Stimulated activated naive CD8-positive, alpha-beta T cell treated with anti-CD3 and anti-CD28 coated beads, Interleukin-15, Interleukin-2, amounts not matched to agents 100 ng/mL and 50 ng/mL, for 24 hours (primary cell): ENCODE measurements around the gene CDH13.

Source experiments
- H3K27ac Mint-ChIP-seq: one replicate; pipeline ENCODE4 v1.8.0; 2021; ENCODE audit warnings: mild to moderate bottlenecking, mixed read lengths
- H3K27me3 Mint-ChIP-seq: one replicate; pipeline ENCODE4 v1.8.0; 2021; ENCODE audit warnings: mixed read lengths
- H3K36me3 Mint-ChIP-seq: one replicate; pipeline ENCODE4 v1.8.0; 2021; ENCODE audit warnings: low read depth, mixed read lengths
- H3K4me1 Mint-ChIP-seq: one replicate; pipeline ENCODE4 v1.8.0; 2021; ENCODE audit warnings: low read depth, mixed read lengths
- H3K4me3 Mint-ChIP-seq: one replicate; pipeline ENCODE4 v1.8.0; 2021; ENCODE audit warnings: mild to moderate bottlenecking, mixed read lengths
- H3K9me3 Mint-ChIP-seq: one replicate; pipeline ENCODE4 v1.8.0; 2021; ENCODE audit warnings: mixed read lengths

The CDH13 gene

DNA sequence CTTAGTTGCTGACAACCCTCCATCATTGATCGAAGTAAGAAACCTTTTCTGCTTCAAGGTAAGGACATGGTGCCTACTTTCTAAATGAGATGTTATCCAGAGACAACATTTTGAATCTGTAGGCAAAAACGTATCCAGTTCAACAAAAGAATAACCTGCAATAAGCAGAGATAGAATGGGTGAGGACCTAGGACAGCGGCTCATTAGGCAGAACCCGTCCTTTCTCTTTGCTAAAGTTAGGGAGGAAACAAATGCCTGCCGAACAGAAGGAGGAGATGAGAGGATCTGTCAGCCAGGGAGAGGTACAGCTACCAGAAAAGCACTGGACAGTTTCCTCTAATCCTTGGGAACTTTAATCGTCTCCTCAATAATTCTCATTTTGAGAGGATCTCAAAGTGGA lies 183.3 kb downstream of the CDH13 start:
- Mint-ChIP-seq H3K36me3 (no peaks in the 10 kb centered on the region), H3K4me3 (no peak overlapping the region), H3K27ac (no peak overlapping the region), H3K9me3 (no peaks in the 10 kb centered on the region), H3K27me3 (peaks cover 8% of the 10 kb centered on the region), H3K4me1 (no peaks in the 10 kb centered on the region)

DNA sequence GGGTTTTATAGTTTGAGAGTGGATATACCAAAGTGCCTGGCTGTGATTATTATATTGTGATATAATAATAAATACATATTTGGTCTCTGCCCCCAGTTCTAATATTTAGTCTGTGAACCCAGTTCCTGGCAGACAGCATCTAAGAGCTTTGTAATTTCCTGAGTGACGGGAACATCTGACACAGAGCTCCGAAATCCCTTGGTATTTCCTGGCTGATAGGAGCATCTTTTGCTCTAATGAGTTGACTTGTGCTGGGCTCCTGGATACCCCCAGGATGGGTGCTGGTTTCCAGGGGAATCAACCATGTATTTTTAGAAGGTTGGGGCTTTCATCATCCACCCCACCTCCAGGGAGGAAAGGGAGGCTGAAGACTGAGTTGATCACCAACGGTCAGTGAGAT lies 187.3 kb downstream of the CDH13 start:
- Mint-ChIP-seq H3K27me3 (peaks cover 5% of the 10 kb centered on the region), H3K36me3 (no peaks in the 10 kb centered on the region), H3K9me3 (no peaks in the 10 kb centered on the region), H3K4me1 (no peaks in the 10 kb centered on the region), H3K4me3 (no peak overlapping the region), H3K27ac (no peak overlapping the region)

DNA sequence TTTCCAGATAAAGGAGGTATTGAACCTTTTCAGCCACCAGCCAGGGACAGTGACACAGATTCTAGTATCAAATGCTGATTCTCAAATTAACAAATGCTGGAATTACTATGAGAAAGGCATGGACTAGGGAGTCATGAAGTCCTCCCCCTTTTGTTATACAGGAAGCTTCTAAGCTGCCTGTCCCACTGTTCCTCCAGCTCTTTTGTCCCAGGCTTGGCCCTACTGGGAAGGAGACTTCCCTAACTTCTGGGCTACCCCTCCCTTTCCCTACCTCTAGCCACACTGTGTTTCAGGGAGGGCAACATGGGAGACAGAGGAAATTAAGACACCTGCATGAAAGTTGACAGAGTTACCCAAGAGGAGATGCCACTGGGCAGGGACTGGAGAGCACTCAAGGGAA lies 192.5 kb downstream of the CDH13 start:
- Mint-ChIP-seq H3K27ac (no peak overlapping the region), H3K27me3 (peaks cover 5% of the 10 kb centered on the region), H3K4me3 (no peak overlapping the region), H3K9me3 (peaks cover 4% of the 10 kb centered on the region), H3K36me3 (no peaks in the 10 kb centered on the region), H3K4me1 (no peaks in the 10 kb centered on the region)

DNA sequence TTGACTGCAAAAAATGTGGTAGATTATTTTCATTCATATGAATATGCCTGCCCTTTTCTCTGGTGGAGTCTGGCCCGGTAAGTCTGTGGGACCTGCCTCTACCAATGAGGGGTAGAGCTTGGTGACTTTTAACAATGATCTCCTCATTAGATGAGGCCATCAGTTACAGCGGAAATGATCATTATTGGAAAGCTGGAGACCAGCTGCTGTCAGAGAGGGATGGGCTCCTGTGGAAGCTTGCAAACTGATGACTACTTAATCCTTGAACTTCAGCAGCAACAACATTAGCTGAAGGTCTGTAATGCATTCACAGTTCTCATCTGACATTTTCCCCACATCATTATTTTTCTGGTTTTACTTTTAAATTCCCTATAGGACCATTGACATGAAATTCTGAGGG lies 194.1 kb downstream of the CDH13 start:
- no peak overlapping the region for H3K27ac Mint-ChIP-seq

DNA sequence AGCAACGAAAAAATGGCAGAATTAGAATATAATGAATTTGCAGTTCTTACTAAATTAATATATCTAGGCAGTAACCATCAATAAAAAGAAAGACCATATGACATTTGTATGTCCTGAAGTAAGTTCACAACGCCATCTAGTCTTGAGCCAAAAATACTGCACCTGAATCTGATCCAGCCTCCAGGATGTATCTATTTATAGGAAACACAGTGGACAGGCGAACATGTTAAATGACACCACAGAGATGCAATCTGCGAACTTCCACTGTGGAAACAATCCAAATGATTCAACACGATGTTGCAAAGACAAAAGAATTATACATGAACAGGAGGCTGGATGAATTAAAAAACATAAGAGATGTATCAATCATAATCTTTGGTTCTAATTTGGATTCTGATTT lies 197.6 kb downstream of the CDH13 start:
- no peaks in the 10 kb centered on the region for H3K36me3 Mint-ChIP-seq
- H3K27me3 Mint-ChIP-seq, result no peaks in the 10 kb centered on the region
- H3K9me3 Mint-ChIP-seq, result peaks cover 4% of the 10 kb centered on the region
- no peak overlapping the region for H3K4me3 Mint-ChIP-seq
- no peak overlapping the region for H3K27ac Mint-ChIP-seq
- H3K4me1 Mint-ChIP-seq, result no peaks in the 10 kb centered on the region

More for the DNA sequence above, 194.1 kb downstream of the CDH13 start:
- Mint-ChIP-seq H3K4me3 (no peak overlapping the region), H3K27me3 (no peaks in the 10 kb centered on the region), H3K9me3 (peaks cover 4% of the 10 kb centered on the region), H3K4me1 (no peaks in the 10 kb centered on the region), H3K36me3 (no peaks in the 10 kb centered on the region)

DNA sequence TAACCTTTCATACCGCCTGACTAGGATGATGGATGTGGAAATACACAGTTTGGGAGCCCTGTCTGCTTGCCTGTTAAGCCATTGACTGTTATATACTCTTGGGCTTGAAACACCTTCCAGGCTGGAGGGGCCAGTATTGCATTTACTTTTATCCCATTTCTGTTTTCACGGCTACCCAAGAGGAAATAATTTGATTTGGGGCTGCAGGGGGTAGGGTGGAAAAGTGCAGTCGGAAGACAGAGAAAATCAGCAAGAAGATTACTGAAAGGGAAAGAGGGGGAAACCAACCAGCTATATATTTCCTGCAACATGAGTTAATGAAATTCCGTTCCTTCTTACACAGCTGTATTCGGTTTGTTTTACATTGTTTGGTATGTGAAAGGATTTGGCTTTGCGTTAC lies 202.5 kb downstream of the CDH13 start:
- Mint-ChIP-seq H3K27ac (no peak overlapping the region), H3K36me3 (no peaks in the 10 kb centered on the region), H3K4me3 (no peak overlapping the region), H3K4me1 (no peaks in the 10 kb centered on the region), H3K27me3 (no peaks in the 10 kb centered on the region), H3K9me3 (no peaks in the 10 kb centered on the region)

DNA sequence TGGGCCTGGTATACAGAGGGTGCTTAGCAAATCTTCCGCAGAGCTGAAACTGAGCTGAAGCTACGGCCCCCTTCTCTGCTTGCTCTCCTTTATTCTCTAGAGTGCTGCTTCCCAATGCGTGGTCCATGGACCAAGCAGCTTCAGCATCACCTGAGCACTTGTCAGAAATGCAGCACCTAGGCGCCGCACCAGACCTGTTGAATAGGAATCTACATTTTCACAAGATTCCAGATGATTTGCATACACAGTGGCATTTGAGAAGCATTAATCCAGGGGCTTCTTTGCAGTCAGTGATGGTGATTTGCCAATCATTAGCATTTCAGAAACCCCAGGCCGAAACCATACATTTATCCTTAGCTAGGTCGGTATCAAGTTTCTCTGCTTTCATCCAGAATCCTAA lies 204.2 kb downstream of the CDH13 start:
- Mint-ChIP-seq H3K9me3 (no peaks in the 10 kb centered on the region), H3K27me3 (no peaks in the 10 kb centered on the region), H3K36me3 (no peaks in the 10 kb centered on the region), H3K27ac (no peak overlapping the region), H3K4me3 (no peak overlapping the region), H3K4me1 (no peaks in the 10 kb centered on the region)

DNA sequence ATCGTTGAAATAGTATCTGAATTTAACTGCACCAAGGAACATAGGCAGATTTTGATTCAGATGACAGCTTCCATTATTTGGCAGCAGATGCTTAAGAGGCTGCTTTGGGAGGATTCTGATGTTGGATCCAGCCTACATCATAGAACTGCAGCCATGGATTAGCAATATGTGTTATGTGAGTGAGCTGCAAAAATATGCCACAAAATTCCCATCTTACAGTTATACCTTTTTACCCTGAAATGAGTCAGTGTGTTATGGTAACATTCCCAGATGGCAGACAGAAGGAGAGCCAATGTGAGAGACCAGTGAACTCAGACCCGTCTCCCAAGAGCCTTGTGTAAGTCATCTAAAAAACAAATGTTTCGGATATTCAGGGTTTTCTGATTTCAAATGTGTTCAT lies 206.1 kb downstream of the CDH13 start:
- Mint-ChIP-seq H3K36me3 (no peaks in the 10 kb centered on the region), H3K9me3 (no peaks in the 10 kb centered on the region), H3K27ac (no peak overlapping the region), H3K27me3 (no peaks in the 10 kb centered on the region), H3K4me3 (no peak overlapping the region), H3K4me1 (no peaks in the 10 kb centered on the region)

DNA sequence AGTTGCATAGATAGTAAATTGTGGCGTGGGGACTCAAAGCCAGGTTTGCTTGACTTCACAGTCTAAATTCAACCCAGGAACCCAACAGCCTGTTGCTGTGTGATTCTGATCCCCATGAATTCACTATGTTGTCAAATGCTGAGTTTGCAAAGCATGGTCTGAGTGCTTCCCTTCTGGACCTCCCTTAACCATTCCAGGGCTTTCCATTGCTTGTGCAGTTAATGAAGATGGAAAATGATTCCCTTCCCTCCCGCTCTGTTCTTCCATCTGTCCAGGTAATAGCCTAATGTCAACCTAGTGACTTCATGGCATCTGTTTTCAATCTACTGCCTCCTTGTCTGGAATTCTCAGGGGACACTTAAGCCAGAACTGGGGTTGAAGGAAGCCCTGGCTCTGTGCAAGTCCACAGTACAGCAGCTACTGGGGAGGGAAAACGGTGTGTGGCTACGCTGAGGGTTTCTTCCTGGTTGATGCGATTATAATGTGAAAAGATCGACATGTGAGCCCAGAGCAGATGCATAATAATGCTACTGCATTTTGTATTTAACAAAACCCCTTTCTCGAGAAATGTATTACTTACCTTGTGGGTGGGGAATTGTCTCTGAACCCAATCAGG lies 206.7 kb downstream of the CDH13 start:
- no peaks in the 10 kb centered on the region for H3K4me1 Mint-ChIP-seq
- H3K36me3 Mint-ChIP-seq, result no peaks in the 10 kb centered on the region
- H3K27ac Mint-ChIP-seq, result no peak overlapping the region
- H3K9me3 Mint-ChIP-seq, result no peaks in the 10 kb centered on the region
- no peak overlapping the region for H3K4me3 Mint-ChIP-seq
- no peaks in the 10 kb centered on the region for H3K27me3 Mint-ChIP-seq

DNA sequence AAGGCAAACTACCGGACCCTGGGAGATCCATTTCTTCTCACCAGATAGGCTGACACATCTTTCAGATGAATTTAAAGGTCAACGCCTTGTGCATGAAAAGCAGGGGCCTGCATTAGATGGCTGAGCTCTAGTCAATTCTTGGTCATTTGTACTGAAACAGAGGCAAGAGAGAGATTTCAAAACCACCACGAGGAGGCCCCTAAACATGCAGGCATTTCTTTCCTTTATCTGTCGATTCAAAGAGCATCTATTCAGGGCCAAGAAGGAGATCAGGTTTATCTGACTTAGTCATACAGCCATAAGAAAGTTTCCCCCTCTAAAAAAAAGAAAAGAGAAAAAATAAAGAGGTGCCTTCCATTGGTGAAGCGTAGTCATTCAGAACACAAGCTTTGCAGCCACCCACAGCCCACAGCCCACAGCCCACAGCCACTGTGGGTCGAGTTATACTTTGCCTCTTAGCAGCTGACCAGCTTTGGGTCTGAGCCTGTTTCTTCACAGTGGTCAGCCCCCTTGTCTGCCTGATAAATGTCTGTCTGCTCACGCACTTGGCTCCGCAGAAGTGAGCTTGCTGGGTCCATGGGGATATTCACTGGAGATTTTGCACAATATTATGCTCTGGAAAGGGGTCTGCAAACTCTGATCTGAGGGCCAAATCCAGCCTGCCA lies 207.5 kb downstream of the CDH13 start:
- Mint-ChIP-seq H3K4me3 (no peak overlapping the region), H3K27ac (no peak overlapping the region), H3K9me3 (no peaks in the 10 kb centered on the region), H3K27me3 (no peaks in the 10 kb centered on the region), H3K36me3 (no peaks in the 10 kb centered on the region), H3K4me1 (no peaks in the 10 kb centered on the region)

DNA sequence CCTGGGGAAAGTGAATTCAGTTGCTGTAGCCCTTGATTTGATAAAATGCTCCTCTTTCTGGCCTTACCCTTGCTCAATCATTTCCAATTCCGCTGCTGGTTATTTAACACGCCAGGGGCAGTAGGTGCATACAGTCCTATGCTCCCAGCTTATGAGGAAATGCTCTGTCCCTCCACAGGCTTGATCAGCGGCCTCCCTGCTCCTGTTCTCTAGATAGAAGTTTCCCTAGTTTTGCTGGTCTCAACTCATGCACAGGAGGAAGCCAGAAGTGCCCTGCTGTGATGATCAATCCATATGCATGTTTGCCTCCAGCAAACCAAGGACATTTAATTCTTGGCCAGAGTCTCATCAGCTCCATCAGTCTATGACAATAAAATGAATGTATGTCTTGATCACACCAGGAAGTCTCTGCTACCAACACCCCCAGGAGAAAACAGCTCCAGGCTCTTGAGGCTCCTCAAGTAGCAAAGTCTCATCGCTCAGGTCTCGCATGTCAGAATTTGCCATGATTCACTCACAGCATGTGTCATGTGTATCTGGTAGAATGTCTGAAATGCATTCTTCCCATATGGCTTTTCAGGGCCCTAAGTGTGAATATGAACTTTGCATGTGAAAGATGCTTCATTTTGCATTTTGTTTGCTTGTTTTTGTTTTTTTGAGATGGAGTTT lies 208.9 kb downstream of the CDH13 start:
- no peaks in the 10 kb centered on the region for H3K36me3 Mint-ChIP-seq
- H3K4me1 Mint-ChIP-seq, result no peaks in the 10 kb centered on the region
- H3K27me3 Mint-ChIP-seq, result no peaks in the 10 kb centered on the region
- H3K4me3 Mint-ChIP-seq, result no peak overlapping the region
- H3K9me3 Mint-ChIP-seq, result no peaks in the 10 kb centered on the region
- H3K27ac Mint-ChIP-seq, result no peak overlapping the region

DNA sequence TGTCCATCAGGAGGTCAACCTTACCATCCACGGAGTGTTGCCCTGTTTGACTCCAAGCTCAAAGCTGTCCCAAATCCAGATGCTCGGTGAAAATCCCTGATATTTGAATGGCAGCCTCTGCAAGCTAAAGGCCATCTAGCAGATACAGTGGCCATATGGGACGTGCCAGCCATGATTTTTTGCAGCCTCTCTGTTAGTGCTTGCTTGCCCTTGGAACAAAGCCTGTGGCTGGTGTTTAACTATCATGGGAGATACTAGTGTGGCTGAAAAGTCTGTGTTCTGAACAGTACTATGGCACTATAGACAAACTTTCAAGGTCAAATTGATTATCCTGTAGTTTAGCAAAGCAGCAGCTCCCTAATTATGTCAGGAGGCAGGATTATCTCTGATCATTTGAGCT lies 214.3 kb downstream of the CDH13 start:
- Mint-ChIP-seq H3K27me3 (no peaks in the 10 kb centered on the region), H3K27ac (no peak overlapping the region), H3K4me3 (no peak overlapping the region), H3K4me1 (no peaks in the 10 kb centered on the region), H3K36me3 (no peaks in the 10 kb centered on the region), H3K9me3 (no peaks in the 10 kb centered on the region)

DNA sequence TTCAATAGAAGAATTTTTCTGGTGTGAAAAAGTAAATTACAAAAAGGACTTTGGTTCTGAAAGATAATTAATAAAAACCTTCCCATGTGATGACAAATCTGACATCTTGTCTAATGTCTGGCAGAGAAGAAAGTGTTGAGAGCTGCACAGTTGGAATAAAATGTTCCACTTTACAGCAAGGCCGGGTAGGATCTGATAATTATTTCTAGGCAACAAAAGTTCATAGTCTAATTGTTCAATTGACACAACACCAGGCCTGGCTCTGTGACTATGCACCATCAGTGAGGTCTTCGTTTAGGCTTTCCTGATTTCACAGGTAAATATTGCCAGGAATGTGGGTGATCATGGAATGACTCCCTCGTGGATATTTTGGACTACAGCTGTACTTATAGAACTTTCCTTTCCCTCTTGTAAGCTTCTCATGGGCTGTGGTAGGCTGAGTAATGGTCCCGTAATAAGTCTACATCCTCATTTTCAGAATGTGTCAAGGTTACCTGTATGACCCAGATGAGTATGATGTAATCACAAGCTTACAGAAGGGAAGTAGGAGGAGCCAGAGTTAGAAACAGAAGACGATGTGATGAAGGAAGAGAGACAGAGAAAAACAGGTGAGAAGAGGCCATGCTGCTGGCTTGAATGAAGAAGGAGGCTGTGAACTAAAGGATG lies 217.0 kb downstream of the CDH13 start:
- no peak overlapping the region for H3K27ac Mint-ChIP-seq
- H3K4me1 Mint-ChIP-seq, result no peaks in the 10 kb centered on the region
- no peaks in the 10 kb centered on the region for H3K36me3 Mint-ChIP-seq
- H3K27me3 Mint-ChIP-seq, result no peaks in the 10 kb centered on the region
- no peak overlapping the region for H3K4me3 Mint-ChIP-seq
- H3K9me3 Mint-ChIP-seq, result no peaks in the 10 kb centered on the region

DNA sequence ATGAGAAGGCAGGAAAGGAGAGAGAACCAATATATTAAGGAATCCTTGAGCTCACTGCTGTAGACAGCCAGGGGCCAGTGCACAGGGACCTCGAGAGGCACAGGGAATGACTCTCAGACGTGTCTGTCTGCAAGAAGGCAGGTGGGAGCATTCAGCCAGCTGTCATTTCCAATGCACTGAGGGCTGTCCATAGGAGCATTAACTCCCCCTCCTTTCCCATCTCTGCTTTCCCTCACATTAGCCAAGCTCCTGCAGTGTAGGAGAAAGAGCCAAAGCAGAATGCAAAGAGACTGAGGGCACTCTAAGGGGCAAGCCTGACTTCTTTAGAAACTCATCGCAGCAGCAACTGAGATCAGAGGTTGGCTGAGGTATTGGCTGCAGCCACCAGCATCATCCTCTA lies 218.3 kb downstream of the CDH13 start:
- no peak overlapping the region for H3K4me3 Mint-ChIP-seq
- H3K36me3 Mint-ChIP-seq, result no peaks in the 10 kb centered on the region
- H3K27ac Mint-ChIP-seq, result no peak overlapping the region
- H3K9me3 Mint-ChIP-seq, result no peaks in the 10 kb centered on the region
- H3K27me3 Mint-ChIP-seq, result no peaks in the 10 kb centered on the region
- no peaks in the 10 kb centered on the region for H3K4me1 Mint-ChIP-seq

DNA sequence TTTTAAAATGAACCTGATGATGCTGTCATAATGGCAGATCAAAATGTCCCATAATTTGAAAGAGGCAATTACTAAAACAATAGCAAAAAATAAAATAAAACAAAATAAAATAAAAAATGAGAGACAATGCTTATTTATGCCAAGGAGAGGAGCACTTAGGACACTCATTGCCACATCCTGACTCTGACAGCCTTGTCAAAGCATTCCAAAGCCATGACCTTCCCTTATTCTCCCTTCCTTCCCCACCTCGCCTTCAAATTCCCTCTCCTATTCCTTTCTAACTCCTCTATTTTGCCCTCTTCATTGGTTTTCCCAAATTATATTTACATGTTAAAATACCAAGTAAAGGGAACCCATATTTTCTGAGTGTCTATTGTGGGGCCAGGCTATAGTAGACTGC lies 220.0 kb downstream of the CDH13 start:
- H3K27ac Mint-ChIP-seq, result no peak overlapping the region
- H3K36me3 Mint-ChIP-seq, result no peaks in the 10 kb centered on the region
- no peaks in the 10 kb centered on the region for H3K27me3 Mint-ChIP-seq
- H3K9me3 Mint-ChIP-seq, result no peaks in the 10 kb centered on the region
- H3K4me3 Mint-ChIP-seq, result no peak overlapping the region
- no peaks in the 10 kb centered on the region for H3K4me1 Mint-ChIP-seq
